NCI-H1436 (cell line): Measurements from ENCODE around the gene PCDH19.
"Not testable (repeated sequence)": the region's sequence is repeated elsewhere in the genome, so short reads cannot be mapped to it uniquely, and the experiment has no call there.

Source experiments
- DNase-seq: peaks from one replicate; lab custom pipeline; 2025; lab: John Stamatoyannopoulos, UW

Gene PCDH19

GRCh38 chrX:100409610-100410590 lies at the start of gene PCDH19:
Gene PCDH19 (minus strand): TSS chrX:100410273. CDS start chrX:100408597, 1,676 bp downstream.
- DNase-seq = peak; percentile 52

DNA sequence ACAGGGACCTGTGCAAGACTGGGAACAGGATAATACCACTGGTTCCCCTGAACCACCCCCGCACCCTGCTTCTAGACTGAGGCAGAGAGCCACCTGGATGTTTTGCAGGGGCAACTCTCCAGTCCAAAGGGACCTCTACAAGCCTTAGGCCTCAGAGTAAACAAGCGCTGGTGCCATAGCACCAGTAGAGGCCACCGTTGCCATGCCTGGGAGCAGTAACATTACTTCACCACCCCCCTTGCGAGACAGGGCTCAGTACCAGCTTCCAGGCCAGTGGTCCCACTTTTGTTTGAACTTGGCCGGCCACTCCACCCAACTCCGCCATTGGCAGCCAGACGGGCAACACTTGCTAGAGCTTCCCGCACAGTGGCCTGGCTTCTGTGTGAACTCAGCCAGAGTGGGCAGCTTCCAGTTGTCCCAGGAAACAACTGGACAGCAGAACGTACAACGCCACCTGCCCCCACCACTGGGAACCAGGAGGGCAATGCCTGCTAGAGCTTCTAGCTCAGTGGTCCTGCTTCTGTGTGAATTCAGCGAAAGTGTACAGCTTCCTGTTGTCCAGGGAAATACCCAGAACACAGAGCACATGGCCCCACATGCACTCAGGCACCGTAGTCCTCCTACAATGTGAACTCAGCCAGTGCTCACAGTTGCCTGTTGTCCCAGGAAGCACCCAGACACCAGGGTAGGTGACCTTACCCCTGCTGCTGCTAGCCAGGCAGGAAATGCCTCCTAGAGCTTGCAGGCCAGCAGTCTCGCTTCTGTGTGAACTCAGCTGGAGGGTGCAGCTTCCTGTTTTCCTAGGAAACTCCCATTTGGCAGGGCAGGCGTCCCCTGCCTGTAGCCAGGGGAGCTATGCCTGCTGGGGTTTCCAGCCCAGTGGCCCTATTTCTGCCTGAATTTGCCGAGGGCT lies 39.9 kb upstream of the PCDH19 start:
- no peak for DNase-seq

DNA sequence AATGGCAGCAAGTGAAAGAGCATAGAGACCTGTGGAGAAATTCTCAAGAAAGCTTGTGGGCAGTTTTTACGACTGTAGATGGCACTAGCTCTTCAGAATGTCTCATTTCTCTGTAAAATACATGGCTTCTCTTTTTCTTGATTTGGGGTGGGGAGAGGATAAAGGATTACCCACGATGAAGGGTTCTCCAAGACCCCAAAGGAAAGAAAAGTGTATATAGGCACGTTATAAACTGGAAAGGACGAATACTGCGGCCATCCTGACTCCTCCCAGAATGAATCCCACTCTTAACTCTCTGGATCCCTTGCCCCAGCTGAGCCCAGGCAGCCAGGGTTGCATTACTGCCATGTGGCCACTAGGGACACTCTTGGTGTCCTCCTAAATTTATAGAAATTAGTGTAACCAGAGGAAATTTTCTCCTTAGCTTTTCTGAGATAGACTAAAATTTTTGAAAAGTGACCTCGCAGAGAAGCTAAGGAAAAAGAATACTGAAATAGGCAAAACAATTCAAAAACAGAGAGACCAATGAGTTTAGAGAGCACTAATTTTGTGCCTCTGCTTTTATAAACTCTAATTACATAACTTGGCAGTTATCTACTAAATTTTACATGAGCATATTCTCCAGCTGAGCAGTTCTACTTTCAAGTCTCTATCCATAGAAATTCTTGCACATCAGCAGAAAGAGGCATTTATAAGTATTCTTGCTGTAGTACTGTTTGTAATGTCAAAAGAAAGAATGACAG lies 37.8 kb upstream of the PCDH19 start:
- DNase-seq = no peak

DNA sequence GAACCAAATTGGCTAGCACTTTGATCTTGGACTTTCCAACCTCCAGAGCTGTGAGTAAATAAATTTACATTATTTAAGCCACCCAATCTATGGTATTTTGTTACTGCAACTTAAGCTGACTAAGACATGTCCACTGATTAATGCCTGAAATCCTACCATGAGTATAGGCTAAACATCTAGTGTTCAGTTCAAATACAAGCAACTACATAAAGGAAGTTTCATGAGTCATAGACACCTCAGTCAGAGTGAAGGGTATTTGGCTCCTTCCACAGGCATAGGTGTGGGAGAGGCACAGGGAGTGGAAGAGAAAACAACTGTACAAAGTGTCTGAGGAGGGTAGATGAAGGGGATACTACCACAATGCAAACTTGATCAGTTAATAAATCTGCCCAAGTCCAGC lies 35.5 kb upstream of the PCDH19 start:
- no peak for DNase-seq

- not testable (repeated sequence) for DNase-seq
Observed at GRCh38 chrX:100441321-100441720, 31.2 kb upstream of the PCDH19 start.

GRCh38 chrX:100440006-100440405 lies 29.9 kb upstream of the PCDH19 start:
- DNase-seq = no peak

- DNase-seq = no peak
Observed at GRCh38 chrX:100435726-100436125, 25.7 kb upstream of the PCDH19 start.

DNA sequence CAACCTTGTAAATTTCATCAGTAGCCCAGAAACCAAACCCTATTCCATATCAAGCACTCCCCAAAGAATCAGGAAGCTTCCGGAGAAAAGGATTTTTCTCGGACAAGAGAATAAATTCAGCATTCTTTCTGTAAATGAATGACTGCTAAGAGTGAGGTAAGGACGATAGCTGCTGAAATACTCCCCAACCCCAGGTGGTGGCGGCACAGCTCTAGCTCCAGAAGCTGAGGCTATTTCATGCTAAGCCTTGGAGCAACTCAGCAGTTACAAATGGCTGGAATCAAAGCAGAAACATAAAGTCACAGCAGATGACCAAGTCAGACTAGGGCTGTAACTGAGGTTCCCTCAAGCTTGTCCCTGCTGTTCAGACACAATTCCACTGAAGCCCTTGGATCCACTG lies 13.9 kb upstream of the PCDH19 start:
- no peak for DNase-seq

- DNase-seq = no peak
Observed at GRCh38 chrX:100418556-100418955, 8.5 kb upstream of the PCDH19 start.

DNA sequence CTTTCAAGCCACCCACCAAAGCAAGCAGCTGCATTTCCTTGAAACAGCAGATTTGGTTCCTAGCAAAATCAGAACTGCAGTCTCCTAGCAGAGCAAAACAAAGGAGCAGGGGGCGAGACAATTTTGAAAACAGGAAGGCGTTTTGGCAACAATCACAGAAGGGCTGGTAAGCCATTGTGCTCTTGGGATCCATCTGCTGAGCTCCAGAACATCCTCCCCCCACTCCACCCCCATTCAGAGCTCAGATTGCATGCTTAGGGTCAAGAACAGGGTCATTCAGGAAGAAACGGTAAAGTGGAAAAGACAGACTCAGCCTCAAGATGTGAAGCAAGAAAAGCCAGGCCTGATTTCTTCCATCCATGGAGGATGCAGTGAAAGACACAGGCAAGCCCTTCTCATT lies 7.6 kb upstream of the PCDH19 start:
- DNase-seq = no peak

DNA sequence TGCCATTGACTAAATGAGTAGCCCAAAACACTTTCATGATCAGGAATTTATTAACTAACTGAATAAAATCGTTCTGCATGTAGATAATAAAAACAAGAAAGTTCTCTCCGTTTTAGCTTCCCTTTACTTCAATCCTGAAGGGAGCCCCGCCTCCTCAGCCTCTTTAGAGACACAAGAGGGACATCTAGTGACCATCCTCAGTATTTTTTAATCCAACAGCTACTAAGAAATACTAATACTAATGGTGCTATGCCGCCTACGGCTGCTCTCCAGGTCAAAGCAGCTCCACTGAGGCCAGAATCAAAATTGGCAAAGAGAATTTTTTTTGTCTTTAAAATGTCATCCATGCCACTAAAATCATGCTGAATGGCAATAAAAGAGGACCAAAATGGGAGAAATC lies 3.2 kb upstream of the PCDH19 start:
- DNase-seq = peak; percentile 46

DNA sequence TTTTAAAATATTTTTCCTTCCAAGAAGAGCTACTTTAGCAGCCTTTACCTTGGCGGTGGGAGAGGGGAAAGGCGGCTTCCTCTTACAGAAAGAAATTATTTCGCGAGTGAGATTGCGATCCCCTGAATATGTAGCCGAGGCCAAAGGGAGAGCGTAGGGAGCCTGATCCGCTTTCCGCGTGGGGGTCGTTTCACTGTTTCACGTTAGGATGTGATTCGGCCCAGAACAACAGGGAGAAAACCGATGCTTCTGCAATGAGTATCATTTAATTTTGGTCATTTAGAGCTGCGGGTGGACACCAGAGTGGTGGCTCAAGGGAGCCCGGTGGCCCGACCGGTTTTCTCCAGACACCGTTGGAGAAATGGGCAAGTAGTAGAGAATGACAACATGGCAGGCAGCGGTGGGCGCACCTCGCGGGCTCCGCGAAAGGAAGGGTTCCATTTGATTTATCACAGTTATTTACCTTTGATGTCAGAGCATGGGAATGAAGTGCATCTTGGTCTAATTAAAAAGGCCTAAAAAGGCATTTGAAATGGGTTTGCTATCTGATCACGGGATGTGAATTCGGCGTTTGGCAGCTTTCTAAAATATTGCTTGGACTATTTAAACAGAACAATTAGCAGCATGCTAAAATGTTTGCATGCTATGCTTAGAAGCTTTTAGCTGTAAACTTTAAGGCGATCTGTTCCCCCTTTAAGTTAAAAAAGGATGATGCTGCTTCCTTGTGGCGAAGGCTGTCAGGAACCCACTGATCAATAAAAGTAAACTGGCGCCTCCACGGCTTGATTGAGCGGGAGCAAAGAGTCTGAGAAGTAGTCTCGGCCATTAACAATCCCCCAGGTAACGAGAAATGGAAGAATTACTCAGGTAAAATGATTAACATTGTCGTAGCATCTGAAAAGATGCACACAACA lies 2.0 kb upstream of the PCDH19 start:
- DNase-seq = no peak

DNA sequence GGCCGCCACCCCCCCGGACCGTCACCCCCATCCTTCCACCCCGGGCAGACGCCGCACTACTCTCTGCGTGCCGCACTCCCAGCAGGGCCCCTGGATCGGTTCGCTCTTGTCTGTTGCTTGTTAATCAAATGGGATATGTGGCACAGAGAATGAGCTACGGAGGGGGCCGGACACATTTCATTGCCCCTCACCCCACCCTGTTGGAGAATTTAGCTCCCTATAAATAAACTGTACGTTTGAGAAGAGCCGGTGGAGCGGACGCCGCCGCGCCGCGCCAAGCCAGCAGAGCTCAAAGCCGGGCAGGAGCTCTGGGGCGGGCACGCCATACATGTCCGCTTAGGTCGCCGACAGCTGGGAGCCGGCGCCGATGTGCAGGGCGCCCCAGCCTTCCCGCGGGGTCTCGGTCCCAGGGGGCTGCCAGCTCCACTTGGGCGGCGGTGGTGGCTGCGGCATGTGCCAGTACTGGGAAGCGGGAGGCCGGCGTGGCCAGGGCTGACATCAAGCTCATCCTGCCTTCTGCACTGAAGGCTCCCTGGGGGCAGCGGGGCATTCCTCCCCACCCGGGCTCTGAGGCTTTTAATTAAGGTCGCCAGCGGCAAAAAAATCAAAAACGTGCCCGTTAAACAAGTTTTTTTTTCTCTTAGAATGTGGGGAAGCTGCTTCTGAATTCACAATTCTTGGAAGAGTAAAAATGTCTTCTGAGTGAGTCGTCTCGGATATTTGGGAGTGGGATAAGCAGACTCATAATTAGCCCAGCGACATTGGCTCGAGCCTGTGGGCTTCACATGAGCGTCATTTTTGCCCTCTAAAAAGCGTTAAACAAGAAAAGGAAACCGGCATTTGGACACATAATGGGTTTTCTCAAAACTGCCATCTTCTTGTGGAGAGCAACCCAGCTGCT lies 1.1 kb upstream of the PCDH19 start:
- no peak for DNase-seq

- no peak for DNase-seq
Observed at GRCh38 chrX:100408713-100409609, 1.1 kb downstream of the PCDH19 start.

DNA sequence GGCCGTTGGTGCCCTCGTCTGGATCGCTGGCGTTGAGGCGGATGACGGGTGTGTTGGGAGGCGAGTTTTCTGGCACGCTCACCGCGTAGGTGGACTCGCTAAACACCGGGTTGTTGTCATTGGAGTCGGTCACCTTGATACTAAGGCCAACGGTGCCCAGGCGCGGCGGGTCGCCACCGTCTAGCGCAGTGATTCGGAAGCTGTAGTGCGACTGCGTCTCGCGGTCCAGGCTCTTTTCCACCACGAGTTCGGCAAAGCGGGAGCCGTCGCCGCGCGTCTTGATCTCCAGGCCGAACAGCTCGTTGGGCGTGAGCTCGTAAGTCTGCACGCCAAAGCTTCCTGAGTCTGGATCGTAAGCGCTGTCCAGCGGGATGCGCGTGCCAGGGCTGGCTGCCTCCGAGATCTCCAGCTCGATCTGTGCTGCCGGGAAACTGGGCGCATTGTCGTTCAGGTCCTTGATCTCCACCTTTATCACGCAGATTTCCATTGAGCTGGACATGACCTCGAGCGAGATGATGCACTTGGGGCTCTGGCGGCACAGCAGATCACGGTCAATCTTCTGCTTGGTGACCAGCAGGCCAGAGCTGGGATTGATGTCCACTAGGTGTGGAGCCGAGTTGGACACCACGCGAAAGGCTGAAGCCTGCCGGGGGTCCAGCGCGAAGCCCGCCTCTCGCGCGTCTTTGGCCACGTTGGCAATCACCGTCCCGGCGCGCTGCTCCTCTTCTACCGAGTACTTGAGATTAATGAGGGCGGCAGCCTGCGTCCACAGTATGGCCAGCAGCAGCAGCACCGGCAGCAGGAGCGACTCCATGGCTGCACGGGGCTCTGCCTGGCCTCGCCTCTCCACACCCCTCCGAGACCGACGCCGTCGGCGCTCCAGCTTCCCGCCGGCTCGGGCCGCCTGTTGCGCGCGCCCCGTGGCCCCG lies 2.0 kb downstream of the PCDH19 start:
- DNase-seq = no peak

GRCh38 chrX:100407147-100407783 lies 2.8 kb downstream of the PCDH19 start:
- DNase-seq = no peak

GRCh38 chrX:100405424-100405823 lies 4.6 kb downstream of the PCDH19 start:
- DNase-seq = no peak
